ENCODE results near the gene CDHR5.

DNA sequence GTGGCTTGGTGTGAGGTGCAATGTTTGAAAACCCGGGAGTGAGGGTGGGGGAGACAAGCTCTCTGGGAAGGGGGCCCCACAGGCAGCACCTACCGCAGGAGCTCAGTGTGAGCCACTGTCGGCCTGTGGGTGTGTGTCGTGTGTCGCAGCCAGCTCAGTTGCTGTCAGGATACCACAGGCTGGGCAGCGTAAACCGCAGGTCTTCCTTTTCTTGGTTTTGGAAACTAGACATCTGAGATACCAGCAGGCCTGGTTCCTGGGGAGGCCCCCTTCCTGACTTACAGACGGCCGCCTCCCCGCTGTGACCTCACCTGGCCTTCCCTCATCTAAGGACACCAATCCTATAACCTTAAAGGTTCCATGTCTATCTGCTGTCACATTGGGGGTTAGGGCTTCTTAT lies 28.4 kb downstream of the CDHR5 start:
- TF ChIP-seq, protein P1, sequence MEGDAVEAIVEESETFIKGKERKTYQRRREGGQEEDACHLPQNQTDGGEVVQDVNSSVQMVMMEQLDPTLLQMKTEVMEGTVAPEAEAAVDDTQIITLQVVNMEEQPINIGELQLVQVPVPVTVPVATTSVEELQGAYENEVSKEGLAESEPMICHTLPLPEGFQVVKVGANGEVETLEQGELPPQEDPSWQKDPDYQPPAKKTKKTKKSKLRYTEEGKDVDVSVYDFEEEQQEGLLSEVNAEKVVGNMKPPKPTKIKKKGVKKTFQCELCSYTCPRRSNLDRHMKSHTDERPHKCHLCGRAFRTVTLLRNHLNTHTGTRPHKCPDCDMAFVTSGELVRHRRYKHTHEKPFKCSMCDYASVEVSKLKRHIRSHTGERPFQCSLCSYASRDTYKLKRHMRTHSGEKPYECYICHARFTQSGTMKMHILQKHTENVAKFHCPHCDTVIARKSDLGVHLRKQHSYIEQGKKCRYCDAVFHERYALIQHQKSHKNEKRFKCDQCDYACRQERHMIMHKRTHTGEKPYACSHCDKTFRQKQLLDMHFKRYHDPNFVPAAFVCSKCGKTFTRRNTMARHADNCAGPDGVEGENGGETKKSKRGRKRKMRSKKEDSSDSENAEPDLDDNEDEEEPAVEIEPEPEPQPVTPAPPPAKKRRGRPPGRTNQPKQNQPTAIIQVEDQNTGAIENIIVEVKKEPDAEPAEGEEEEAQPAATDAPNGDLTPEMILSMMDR (IDR thresholded peaks at IDR 0.05 in 8 of 11, conservative IDR thresholded peaks at IDR 0.05 in 3 of 11) = no peak
- no peak for TF ChIP-seq POLR2A (IDR thresholded peaks at IDR 0.05)
- TF ChIP-seq POLR2AphosphoS5 (IDR thresholded peaks at IDR 0.05) = no peak
